Stimulated activated naive CD8-positive, alpha-beta T cell treated with anti-CD3 and anti-CD28 coated beads, Interleukin-15, amount 100 ng/mL, for 72 hours (primary cell): ENCODE data around the gene CD2.

Experiments
- ATAC-seq: fragments of 150-1000 bp; cut with Tn5 transposase; 2 replicates; pipeline ENCODE4 v1.10.0; 2021; ENCODE audit warnings: mild to moderate bottlenecking, moderate library complexity
- DNase-seq, 2 donors: peaks; one replicate each; pipeline ENCODE4 v3.0.0; 2021 to 2022
- H3K27ac Mint-ChIP-seq, 2 donors: one replicate each; pipeline ENCODE4 v1.8.0; 2022; ENCODE audit warnings: mild to moderate bottlenecking in 2 of 2, mixed read lengths in 2 of 2, moderate library complexity in 2 of 2
- H3K27me3 Mint-ChIP-seq: one replicate; pipeline ENCODE4 v1.8.0; 2022; ENCODE audit warnings: mixed read lengths
- H3K4me1 Mint-ChIP-seq: one replicate; pipeline ENCODE4 v1.8.0; 2022; ENCODE audit warnings: mild to moderate bottlenecking, mixed read lengths
- H3K4me3 Mint-ChIP-seq, 2 donors: one replicate each; pipeline ENCODE4 v1.8.0; 2022; ENCODE audit warnings: mild to moderate bottlenecking in 2 of 2, mixed read lengths in 2 of 2, moderate library complexity in 1 of 2
- H3K9me3 Mint-ChIP-seq, 2 donors: one replicate each; pipeline ENCODE4 v1.8.0; 2022; ENCODE audit warnings: mixed read lengths in 2 of 2

CD2 gene

DNA sequence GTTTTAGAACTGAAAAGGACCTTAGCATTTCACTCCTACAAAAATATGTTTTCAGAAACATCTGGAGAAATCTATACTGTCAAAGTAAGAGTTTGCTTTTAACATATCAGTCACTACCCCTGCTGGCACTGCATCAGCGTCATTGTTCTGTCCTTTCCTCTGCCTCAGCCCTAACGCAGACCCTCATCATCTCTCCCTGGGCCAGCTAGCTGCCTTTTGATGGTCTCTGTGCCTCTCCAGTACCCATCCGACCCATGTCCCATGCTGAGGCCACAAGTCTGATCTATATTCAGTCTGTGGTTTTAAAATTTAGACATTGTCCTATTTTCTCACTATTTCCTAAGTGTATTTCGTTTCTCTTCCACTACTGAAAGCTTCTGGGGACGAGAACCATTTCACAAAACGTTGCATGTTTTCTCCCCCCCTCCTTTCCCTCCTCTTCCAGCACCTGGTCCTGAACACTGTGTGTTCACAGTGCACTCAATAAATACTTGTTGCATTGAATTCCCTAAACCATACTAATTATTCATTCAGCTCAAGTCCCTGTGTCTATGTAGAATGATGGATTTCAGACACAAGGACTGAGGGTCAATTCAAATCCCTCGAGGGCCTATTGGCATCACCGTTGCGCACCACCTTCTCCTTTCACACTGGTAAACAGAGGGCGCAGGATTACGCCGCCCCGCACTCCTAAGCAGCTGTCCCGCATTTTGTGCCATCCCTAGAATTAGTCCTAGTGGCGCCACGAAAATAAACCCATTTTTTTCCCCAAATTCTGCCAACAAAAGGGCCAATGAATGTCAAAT is 53.4 kb downstream of the CD2 start:
- Mint-ChIP-seq H3K27me3 (no peaks in the 10 kb centered on the region), H3K4me3 (peak overlapping the region; percentile 80 to 86), H3K27ac (peak overlapping the region; percentile 93 to 95), H3K9me3 (peaks cover 11 to 12% of the 10 kb centered on the region in 2 donors), H3K4me1 (peaks cover 70% of the 10 kb centered on the region)
- DNase-seq (no peak), ATAC-seq (no peak)

DNA sequence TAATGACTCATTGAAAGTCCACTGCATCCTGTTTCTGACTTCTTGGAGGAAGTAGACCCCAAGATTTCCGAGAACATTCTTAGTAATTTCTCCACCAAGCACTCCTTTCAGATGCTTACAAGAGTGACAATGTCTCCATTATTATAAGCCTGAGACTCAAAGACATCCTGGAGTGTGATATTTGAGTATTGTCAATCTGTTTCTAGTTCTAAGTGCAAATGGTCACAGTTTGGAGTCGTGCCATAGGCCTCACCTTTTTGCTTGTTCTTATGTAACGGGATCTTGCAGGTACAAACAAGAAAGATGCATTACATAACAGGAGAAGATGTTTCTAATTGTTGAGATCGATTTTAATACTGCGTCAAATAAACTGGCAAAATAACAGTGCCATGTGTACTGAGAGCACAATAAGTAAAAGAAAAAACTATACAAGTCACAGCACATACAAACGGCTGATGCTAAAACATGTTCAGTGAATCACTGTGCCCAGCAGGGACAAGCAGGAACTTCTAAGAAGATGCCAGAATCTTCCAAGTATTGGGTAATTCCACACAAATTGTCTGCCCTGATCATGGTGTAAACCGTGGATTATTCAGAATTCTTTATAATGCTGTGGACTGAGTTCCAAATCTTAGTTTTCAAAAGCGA is 54.1 kb downstream of the CD2 start:
- Mint-ChIP-seq H3K27me3 (no peaks in the 10 kb centered on the region), H3K9me3 (peaks cover 16 to 18% of the 10 kb centered on the region in 2 donors), H3K27ac (peak overlapping the region; percentile 93 to 95), H3K4me1 (peaks cover 70% of the 10 kb centered on the region), H3K4me3 (peak overlapping the region; percentile 80 to 86)
- peak; percentile 39 for ATAC-seq
- no peak for DNase-seq

DNA sequence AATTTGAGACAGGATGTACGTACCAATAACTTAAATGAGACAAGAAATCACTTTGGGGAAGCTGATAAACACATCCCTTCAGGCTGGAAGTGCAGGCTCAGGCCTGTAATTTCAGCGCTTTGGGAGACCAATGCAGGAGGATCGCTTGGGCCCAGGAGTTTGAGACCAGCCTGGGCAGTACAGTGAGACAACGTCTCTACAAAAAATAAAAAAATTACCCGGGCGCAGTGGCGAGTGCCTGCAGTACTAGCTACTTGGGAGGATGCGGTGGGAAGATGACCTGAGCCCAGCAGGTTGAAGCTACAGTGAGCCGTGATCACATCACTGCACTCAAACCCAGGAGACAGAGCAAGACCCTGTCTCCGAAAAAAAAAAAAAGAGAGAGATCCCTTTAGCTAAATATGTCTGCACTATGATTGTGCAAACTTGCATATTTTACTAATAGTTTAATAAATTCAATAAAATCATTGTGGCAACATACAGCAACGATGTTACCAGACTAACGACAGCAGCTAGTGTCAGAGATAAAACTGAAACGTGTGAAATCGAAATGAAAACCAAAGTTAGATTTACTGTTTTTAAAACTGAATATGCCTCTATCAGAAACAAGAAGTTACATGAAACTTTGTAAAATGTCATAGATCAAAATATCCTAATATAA is 54.7 kb downstream of the CD2 start:
- peaks cover 66% of the 10 kb centered on the region for H3K4me1 Mint-ChIP-seq
- H3K9me3 Mint-ChIP-seq: peaks cover 23 to 25% of the 10 kb centered on the region in 2 donors
- peak overlapping the region; percentile 93 to 95 for H3K27ac Mint-ChIP-seq
- DNase-seq: no peak
- peak overlapping the region; percentile 80 to 86 for H3K4me3 Mint-ChIP-seq
- no peaks in the 10 kb centered on the region for H3K27me3 Mint-ChIP-seq
- ATAC-seq: no peak

DNA sequence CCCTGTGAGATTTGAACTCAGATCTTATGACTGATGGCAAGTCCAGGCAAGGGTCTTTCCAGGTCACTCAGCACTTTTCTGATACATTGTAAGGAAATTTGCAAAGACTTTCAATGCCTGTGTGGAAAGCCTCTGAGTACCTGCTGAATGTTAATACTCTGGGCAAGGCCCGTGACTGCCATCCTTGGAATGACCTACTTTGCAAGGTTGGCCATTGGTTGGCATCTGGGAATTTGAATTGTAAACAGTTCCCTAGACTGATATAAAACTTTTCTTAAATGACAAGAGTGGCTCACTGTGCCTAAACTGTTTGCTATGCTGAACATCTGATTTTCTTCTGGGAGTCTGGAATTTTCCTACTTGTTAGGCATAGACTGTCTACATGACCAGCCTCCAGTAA is 57.1 kb downstream of the CD2 start:
- peaks cover 26 to 29% of the 10 kb centered on the region in 2 donors for H3K9me3 Mint-ChIP-seq
- no peaks in the 10 kb centered on the region for H3K27me3 Mint-ChIP-seq
- DNase-seq (no peak), ATAC-seq (no peak)
- H3K4me3 Mint-ChIP-seq: peak overlapping the region in 1 of 2 donors; percentile 33
- H3K4me1 Mint-ChIP-seq: peaks cover 80% of the 10 kb centered on the region
- no peak overlapping the region for H3K27ac Mint-ChIP-seq

DNA sequence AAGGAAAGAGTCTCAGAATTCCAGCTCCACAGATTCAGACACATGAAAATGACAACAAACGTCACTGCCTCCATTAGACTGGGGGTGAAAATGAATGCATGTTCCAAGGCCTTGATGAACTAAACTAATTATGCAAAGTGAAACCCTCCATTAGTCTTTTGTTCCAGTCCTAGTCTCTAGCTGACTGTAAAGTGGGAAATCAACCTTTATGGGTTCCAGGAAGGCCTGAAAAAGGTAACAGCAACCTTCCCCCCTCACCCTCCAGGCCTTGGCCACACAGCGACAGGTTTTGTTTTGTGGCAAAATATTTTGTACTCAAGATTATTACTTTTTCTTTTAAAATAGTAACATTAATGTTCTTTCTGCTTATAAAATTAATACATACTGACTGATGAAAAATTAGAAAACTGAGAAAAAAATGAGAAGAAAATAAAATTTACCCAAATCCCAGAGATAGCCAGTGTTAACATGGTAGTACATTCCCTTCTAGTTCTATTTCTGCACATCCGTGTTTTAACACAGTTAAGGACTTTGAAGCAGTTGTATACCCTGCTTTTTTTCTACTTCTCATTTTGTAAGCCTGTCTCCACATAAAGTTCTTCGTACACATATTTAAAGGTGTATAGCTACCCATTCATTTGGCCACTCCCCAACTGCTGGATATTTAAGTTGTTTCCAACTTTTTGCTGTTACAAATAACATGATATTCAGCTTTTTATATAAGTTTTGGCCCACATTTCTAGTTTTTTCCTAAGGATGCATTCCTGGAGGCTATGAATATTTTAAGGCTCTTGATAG is 60.9 kb downstream of the CD2 start:
- DNase-seq (peak in 1 of 2 donors; percentile 41), ATAC-seq (peak; percentile 70)
- Mint-ChIP-seq H3K9me3 (peaks cover 26 to 29% of the 10 kb centered on the region in 2 donors), H3K27ac (peak overlapping the region; percentile 77 to 96), H3K4me3 (peak overlapping the region; percentile 58 to 85), H3K27me3 (no peaks in the 10 kb centered on the region), H3K4me1 (peaks cover 73% of the 10 kb centered on the region)

DNA sequence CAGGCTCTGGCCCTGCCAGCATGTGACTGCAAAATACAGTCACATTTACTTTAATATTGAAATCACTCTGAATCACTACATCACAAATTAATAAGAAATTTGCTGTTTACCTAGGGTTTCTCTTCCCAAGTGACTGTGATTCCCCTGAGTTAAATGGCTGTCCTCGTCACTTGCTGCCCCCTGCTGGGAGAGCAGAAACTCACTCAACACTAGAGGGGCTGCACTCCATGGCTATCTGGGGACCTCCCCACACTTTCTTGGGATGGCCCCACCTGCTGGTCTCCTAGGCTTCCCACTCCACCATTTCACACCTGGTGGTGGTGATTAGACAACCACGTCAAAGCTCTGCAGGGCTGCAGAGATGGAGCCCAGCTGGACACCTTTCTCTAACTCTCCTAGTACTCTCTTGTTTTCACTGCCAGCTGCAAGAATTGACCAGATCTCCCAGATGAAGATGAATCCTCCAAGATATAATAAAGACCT is 63.4 kb downstream of the CD2 start:
- DNase-seq: peak; percentile 66 to 79

More for the DNA sequence above, 63.4 kb downstream of the CD2 start:
- H3K9me3 Mint-ChIP-seq: peaks cover 13 to 18% of the 10 kb centered on the region in 2 donors
- peak; percentile 71 for ATAC-seq
- no peaks in the 10 kb centered on the region for H3K27me3 Mint-ChIP-seq
- peaks cover 53% of the 10 kb centered on the region for H3K4me1 Mint-ChIP-seq
- H3K4me3 Mint-ChIP-seq: peak overlapping the region; percentile 44 to 85
- peak overlapping the region in 1 of 2 donors; percentile 69 for H3K27ac Mint-ChIP-seq
